GM12874 (cell line): Measurements from ENCODE around the gene LTA.

ENCODE experiments used
- CTCF ChIP-seq: IDR thresholded peaks from 2 replicates; pipeline ENCODE4 v1.5.1; 2011; ENCODE audit warnings: low read depth, mild to moderate bottlenecking, control low read depth, low read length, moderate library complexity; ENCODE audit not compliant: insufficient read depth

LTA gene

GRCh38 chr6:31610968-31611367 lies 38.9 kb downstream of the LTA start:
- no peak for TF ChIP-seq CTCF

- no peak for TF ChIP-seq CTCF
Measured at GRCh38 chr6:31614075-31614619, 42.1 kb downstream of the LTA start.

GRCh38 chr6:31614684-31615578 lies 42.8 kb downstream of the LTA start, which contains the start of gene AIF1:
TSS of gene AIF1 (plus strand) at chr6:31615234. CDS start at chr6:31615330, 96 bp downstream.
- TF ChIP-seq CTCF, result no peak

- TF ChIP-seq CTCF, result no peak
Measured at GRCh38 chr6:31615748-31616147, 43.7 kb downstream of the LTA start.

- TF ChIP-seq CTCF, result no peak
Measured at GRCh38 chr6:31617010-31617409, 44.9 kb downstream of the LTA start.

GRCh38 chr6:31619805-31620585 lies 47.9 kb downstream of the LTA start:
- no peak for TF ChIP-seq CTCF
